Measurements from ENCODE around the gene HCN2.

- TF ChIP-seq, protein P1, sequence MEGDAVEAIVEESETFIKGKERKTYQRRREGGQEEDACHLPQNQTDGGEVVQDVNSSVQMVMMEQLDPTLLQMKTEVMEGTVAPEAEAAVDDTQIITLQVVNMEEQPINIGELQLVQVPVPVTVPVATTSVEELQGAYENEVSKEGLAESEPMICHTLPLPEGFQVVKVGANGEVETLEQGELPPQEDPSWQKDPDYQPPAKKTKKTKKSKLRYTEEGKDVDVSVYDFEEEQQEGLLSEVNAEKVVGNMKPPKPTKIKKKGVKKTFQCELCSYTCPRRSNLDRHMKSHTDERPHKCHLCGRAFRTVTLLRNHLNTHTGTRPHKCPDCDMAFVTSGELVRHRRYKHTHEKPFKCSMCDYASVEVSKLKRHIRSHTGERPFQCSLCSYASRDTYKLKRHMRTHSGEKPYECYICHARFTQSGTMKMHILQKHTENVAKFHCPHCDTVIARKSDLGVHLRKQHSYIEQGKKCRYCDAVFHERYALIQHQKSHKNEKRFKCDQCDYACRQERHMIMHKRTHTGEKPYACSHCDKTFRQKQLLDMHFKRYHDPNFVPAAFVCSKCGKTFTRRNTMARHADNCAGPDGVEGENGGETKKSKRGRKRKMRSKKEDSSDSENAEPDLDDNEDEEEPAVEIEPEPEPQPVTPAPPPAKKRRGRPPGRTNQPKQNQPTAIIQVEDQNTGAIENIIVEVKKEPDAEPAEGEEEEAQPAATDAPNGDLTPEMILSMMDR (IDR thresholded peaks at IDR 0.05): no peak
- TF ChIP-seq POLR2A (IDR thresholded peaks at IDR 0.05): no peak
Measured at GRCh38 chr19:592101-592500, 2.4 kb downstream of the HCN2 start.

All from body of pancreas (tissue), 4 donors.